GM23338 (cell line): ENCODE results near the gene AGFG2. TPM values are rescaled to one million over a fixed set of nuclear protein-coding genes. Genes with fewer than 3 reads are reported as not detected.

ENCODE experiments used
- ATAC-seq: fragments of 200-7000 bp; cut with Tn5 transposase; 3 replicates; pipeline ENCODE4 v1.9.1; 2020
- DNase-seq: peaks from one replicate; pipeline ENCODE4 v3.0.0-alpha.2; 2015; ENCODE audit warnings: low spot score
- H2AFZ ChIP-seq: fragments of 200-600 bp; sonication (generic); 2 replicates; pipeline ENCODE4 v1.8.0; 2016; ENCODE audit warnings: antibody characterized with exemption, mild to moderate bottlenecking, moderate library complexity
- H3F3A ChIP-seq: fragments of 200-600 bp; sonication (generic); replicated peaks from 2 replicates; pipeline ENCODE4 v1.8.0; 2017; ENCODE audit warnings: antibody characterized with exemption, mixed run types, low read depth
- H3K27ac ChIP-seq: fragments of 200-600 bp; sonication (generic); 2 replicates; pipeline ENCODE4 v1.6.1; 2016; ENCODE audit warnings: low read depth
- H3K27me3 ChIP-seq: fragments of 200-600 bp; sonication (generic); 2 replicates; pipeline ENCODE4 v1.8.0; 2016; ENCODE audit warnings: mild to moderate bottlenecking, mixed run types, moderate library complexity; ENCODE audit not compliant: insufficient read depth
- H3K36me3 ChIP-seq: fragments of 200-600 bp; sonication (generic); 2 replicates; pipeline ENCODE4 v1.8.0; 2016; ENCODE audit warnings: mild to moderate bottlenecking; ENCODE audit not compliant: insufficient read depth
- H3K4me1 ChIP-seq: fragments of 200-600 bp; sonication (generic); 2 replicates; pipeline ENCODE4 v1.8.0; 2016; ENCODE audit warnings: mild to moderate bottlenecking, moderate library complexity; ENCODE audit not compliant: insufficient read depth
- H3K4me2 ChIP-seq: fragments of 200-600 bp; sonication (generic); 2 replicates; pipeline ENCODE4 v1.7.1; 2017; ENCODE audit warnings: mixed run types
- H3K4me3 ChIP-seq: fragments of 200-600 bp; sonication (generic); 2 replicates; pipeline ENCODE4 v1.6.1; 2016; ENCODE audit warnings: mixed run types
- H3K79me2 ChIP-seq: fragments of 200-600 bp; sonication (generic); replicated peaks from 2 replicates; pipeline ENCODE4 v1.8.0; 2017; ENCODE audit warnings: mild to moderate bottlenecking; ENCODE audit not compliant: insufficient read depth
- H3K9me2 ChIP-seq: fragments of 200-600 bp; sonication (generic); 2 replicates; pipeline ENCODE4 v1.8.0; 2017; ENCODE audit not compliant: insufficient read depth
- H4K20me1 ChIP-seq: fragments of 200-600 bp; sonication (generic); replicated peaks from 2 replicates; pipeline ENCODE4 v1.8.0; 2017; ENCODE audit warnings: mild to moderate bottlenecking; ENCODE audit not compliant: insufficient read depth
- H3K27ac Mint-ChIP-seq: 2 replicates; pipeline ENCODE4 v1.8.0; 2020; ENCODE audit warnings: inconsistent platforms, mild to moderate bottlenecking, moderate library complexity, mixed read lengths
- H3K27me3 Mint-ChIP-seq: 3 replicates; pipeline ENCODE4 v1.8.0; 2022; ENCODE audit warnings: low read depth, mild to moderate bottlenecking, moderate library complexity, mixed read lengths, inconsistent platforms; ENCODE audit not compliant: insufficient read depth, poor library complexity
- H3K36me3 Mint-ChIP-seq: 3 replicates; pipeline ENCODE4 v1.8.0; 2021; ENCODE audit warnings: low read depth, mild to moderate bottlenecking, inconsistent platforms, moderate library complexity, mixed read lengths
- H3K4me1 Mint-ChIP-seq: 3 replicates; pipeline ENCODE4 v1.8.0; 2020; ENCODE audit warnings: mild to moderate bottlenecking, inconsistent platforms, mixed read lengths
- H3K4me3 Mint-ChIP-seq: 3 replicates; pipeline ENCODE4 v1.8.0; 2021; ENCODE audit warnings: moderate library complexity, mild to moderate bottlenecking, inconsistent platforms, mixed read lengths
- H3K9me3 Mint-ChIP-seq: 3 replicates; pipeline ENCODE4 v1.8.0; 2020; ENCODE audit warnings: moderate library complexity, mild to moderate bottlenecking, inconsistent platforms, mixed read lengths
- CREB1 ChIP-seq: fragments of 250-450 bp; sonication (Bioruptor Pico); IDR thresholded peaks from 2 replicates; pipeline ENCODE4 v1.5.0; 2020; ENCODE audit warnings: low read depth, mild to moderate bottlenecking, moderate library complexity
- CTCF ChIP-seq, 2 experiments: fragments of 200-600 bp in 1 of 2; sonication (generic) in 1 of 2; conservative IDR thresholded peaks; 2 replicates each; pipeline versions ENCODE4 v1.5.1 to v1.6.1; 2016 to 2017; ENCODE audit warnings: antibody characterized with exemption in 2 of 2, low read depth in 2 of 2, mild to moderate bottlenecking in 2 of 2, moderate library complexity in 1 of 2
- ETS1 ChIP-seq: IDR thresholded peaks from 2 replicates; pipeline ENCODE4 v1.6.1; 2016; ENCODE audit warnings: antibody characterized with exemption
- EZH2 ChIP-seq: fragments of 200-600 bp; sonication (generic); IDR thresholded peaks from one replicate; pipeline ENCODE4 v1.8.0; 2017; ENCODE audit warnings: antibody characterized with exemption, mild to moderate bottlenecking, low read depth; ENCODE audit not compliant: unreplicated experiment
- EZH2phosphoT487 ChIP-seq: fragments of 200-600 bp; sonication (generic); IDR thresholded peaks from one replicate; pipeline ENCODE4 v1.8.1; 2018; ENCODE audit warnings: antibody characterized with exemption; ENCODE audit not compliant: unreplicated experiment
- JUNB ChIP-seq: IDR thresholded peaks from one replicate; pipeline ENCODE4 v1.6.1; 2016; ENCODE audit warnings: antibody characterized with exemption; ENCODE audit not compliant: unreplicated experiment
- NANOG ChIP-seq: IDR thresholded peaks from 2 replicates; pipeline ENCODE4 v1.6.1; 2016; ENCODE audit warnings: antibody characterized with exemption, borderline replicate concordance
- POLR2AphosphoS5 ChIP-seq: IDR thresholded peaks from 2 replicates; pipeline ENCODE4 v1.6.1; 2016; ENCODE audit warnings: antibody characterized with exemption, low read depth
- REST ChIP-seq: IDR thresholded peaks from one replicate; pipeline ENCODE4 v1.6.1; 2018; ENCODE audit warnings: antibody characterized with exemption; ENCODE audit not compliant: unreplicated experiment
- STAT1 ChIP-seq: IDR thresholded peaks from one replicate; pipeline ENCODE4 v1.6.1; 2016; ENCODE audit warnings: antibody characterized with exemption; ENCODE audit not compliant: unreplicated experiment
- ZNF114 ChIP-seq: fragments of 250-450 bp; sonication (Bioruptor Pico); IDR thresholded peaks from 2 replicates; pipeline ENCODE4 v1.5.0; 2020; ENCODE audit warnings: mild to moderate bottlenecking, moderate library complexity
- ZNF331 ChIP-seq: fragments of 250-450 bp; sonication (Bioruptor Pico); IDR thresholded peaks from 2 replicates; pipeline ENCODE4 v1.5.0; 2020; ENCODE audit warnings: low read depth, mild to moderate bottlenecking, moderate library complexity
- ZNF462 ChIP-seq: fragments of 250-450 bp; sonication (Bioruptor Pico); IDR thresholded peaks from 2 replicates; pipeline ENCODE4 v1.5.0; 2020; ENCODE audit warnings: mild to moderate bottlenecking, moderate library complexity
- polyA plus RNA-seq: library from polyadenylated mRNA; unstranded; fragments of >200 nt; fragmentation: Nextera tagmentation; extraction: Ambion mirVana; gene quantifications from 2 replicates; pipeline ENCODE4 v1.2.1, GENCODE V29; 2016
- total RNA-seq: library from RNA; depleted of rRNA; stranded (reverse); fragments of >200 nt; shearing (Covaris generic); gene quantifications from 2 replicates; pipeline ENCODE4 v1.2.3, GENCODE V29; 2014

The AGFG2 gene
- total and polyA plus RNA-seq, 2 experiments from 2014 or later: 2.3 to 8.9 TPM

- no peak overlapping the region for H3K4me3 Mint-ChIP-seq
- TF ChIP-seq REST: no peak
- TF ChIP-seq ZNF462 (CRISPR knock-in tag): no peak
- no peak for TF ChIP-seq CREB1 (CRISPR knock-in tag)
- no peak for TF ChIP-seq ETS1
- TF ChIP-seq NANOG: no peak
- no peak for TF ChIP-seq CTCF (conservative IDR thresholded peaks at IDR 0.05; ENCODE audit: low read depth in 2 of 2)
- TF ChIP-seq JUNB: no peak
- no peak for TF ChIP-seq EZH2
- no peak for TF ChIP-seq ZNF331 (CRISPR knock-in tag)
- TF ChIP-seq STAT1: no peak
- no peak for TF ChIP-seq POLR2AphosphoS5
- TF ChIP-seq ZNF114: no peak
- no peak for TF ChIP-seq EZH2phosphoT487
- H3K79me2 ChIP-seq: no peaks in the 10 kb centered on the region
- no peak overlapping the region for H3K27ac Mint-ChIP-seq
- H3K4me3 ChIP-seq: no peak overlapping the region
- H4K20me1 ChIP-seq: no peaks in the 10 kb centered on the region
- no peaks in the 10 kb centered on the region for H3K27me3 Mint-ChIP-seq
- no peaks in the 10 kb centered on the region for H3K27me3 ChIP-seq
- no peaks in the 10 kb centered on the region for H3K9me3 Mint-ChIP-seq
- H3K36me3 ChIP-seq: no peaks in the 10 kb centered on the region
- H3K4me1 Mint-ChIP-seq: no peaks in the 10 kb centered on the region
- H3F3A ChIP-seq: no peaks in the 10 kb centered on the region
- H3K9me2 ChIP-seq: no peaks in the 10 kb centered on the region
- H3K27ac ChIP-seq: no peak overlapping the region
- no peak for ATAC-seq
- H2AFZ ChIP-seq: peak overlapping the region; percentile 63; the same call in 1 of the 2 replicates
- no peak for DNase-seq
- H3K4me1 ChIP-seq: no peaks in the 10 kb centered on the region
- no peaks in the 10 kb centered on the region for H3K36me3 Mint-ChIP-seq
- no peak overlapping the region for H3K4me2 ChIP-seq
Observed at GRCh38 chr7:100509231-100509630, 29.8 kb upstream of the AGFG2 start.
